Measurements from ENCODE around the gene RARRES2.

The RARRES2 gene

DNA sequence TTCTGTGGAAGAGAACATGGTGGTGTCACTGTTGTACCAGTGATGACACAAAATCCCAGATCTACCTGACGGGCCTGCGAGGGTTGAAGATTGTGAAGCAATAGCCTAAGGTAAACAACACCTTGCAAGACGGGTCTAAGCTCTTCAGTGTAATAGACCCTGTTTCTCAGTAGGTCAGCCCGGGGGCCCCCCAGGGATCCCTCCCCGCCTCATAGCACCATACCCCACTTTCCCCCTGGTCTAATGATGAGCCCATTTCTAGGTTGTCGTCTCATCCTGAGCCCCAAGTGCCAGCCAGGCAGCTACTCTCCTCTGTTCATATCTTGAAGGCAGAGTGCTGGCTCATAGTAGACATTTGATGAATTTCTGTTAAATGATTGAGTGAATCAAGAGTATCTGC lies 15.5 kb downstream of the RARRES2 start:
- no peak for DNase-seq (ENCODE audit: low read depth)
- no peak overlapping the region for H3K4me3 ChIP-seq (ENCODE audit: low read length)

DNA sequence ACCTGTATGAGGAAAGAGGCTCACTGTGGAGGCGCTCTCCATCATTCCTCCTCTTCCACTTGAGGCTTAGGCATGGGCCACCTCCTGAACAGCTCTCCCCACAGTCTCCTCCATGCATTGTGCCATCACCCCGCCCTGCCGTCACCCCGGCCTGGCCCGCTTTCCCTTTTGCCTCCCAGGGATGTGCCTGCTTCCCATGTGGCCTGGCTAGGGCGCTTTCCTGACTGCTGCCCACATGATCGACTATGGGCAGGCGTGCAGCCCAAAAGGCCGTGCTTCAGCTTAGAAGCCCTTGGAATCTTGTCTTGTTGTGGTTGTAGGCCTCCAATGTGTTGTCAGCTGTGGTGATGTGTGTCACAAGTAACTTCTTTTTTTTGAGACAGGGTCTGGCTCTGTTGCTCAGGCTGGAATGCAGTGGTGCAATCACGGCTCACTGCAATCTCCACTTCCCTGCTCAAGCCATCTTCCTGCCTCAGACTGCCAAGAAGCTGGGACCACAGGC lies 16.3 kb downstream of the RARRES2 start:
- TF ChIP-seq, protein P1, sequence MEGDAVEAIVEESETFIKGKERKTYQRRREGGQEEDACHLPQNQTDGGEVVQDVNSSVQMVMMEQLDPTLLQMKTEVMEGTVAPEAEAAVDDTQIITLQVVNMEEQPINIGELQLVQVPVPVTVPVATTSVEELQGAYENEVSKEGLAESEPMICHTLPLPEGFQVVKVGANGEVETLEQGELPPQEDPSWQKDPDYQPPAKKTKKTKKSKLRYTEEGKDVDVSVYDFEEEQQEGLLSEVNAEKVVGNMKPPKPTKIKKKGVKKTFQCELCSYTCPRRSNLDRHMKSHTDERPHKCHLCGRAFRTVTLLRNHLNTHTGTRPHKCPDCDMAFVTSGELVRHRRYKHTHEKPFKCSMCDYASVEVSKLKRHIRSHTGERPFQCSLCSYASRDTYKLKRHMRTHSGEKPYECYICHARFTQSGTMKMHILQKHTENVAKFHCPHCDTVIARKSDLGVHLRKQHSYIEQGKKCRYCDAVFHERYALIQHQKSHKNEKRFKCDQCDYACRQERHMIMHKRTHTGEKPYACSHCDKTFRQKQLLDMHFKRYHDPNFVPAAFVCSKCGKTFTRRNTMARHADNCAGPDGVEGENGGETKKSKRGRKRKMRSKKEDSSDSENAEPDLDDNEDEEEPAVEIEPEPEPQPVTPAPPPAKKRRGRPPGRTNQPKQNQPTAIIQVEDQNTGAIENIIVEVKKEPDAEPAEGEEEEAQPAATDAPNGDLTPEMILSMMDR (IDR thresholded peaks at IDR 0.05; ENCODE audit: insufficient read depth, low read depth, low read length, missing control alignments): no peak
- DNase-seq (ENCODE audit: low read depth): no peak
- no peak overlapping the region for H3K4me3 ChIP-seq (ENCODE audit: low read length)

More for the DNA sequence above, 15.5 kb downstream of the RARRES2 start:
- TF ChIP-seq, protein P1 (IDR thresholded peaks at IDR 0.05; ENCODE audit: insufficient read depth, low read depth, low read length, missing control alignments): no peak

DNA sequence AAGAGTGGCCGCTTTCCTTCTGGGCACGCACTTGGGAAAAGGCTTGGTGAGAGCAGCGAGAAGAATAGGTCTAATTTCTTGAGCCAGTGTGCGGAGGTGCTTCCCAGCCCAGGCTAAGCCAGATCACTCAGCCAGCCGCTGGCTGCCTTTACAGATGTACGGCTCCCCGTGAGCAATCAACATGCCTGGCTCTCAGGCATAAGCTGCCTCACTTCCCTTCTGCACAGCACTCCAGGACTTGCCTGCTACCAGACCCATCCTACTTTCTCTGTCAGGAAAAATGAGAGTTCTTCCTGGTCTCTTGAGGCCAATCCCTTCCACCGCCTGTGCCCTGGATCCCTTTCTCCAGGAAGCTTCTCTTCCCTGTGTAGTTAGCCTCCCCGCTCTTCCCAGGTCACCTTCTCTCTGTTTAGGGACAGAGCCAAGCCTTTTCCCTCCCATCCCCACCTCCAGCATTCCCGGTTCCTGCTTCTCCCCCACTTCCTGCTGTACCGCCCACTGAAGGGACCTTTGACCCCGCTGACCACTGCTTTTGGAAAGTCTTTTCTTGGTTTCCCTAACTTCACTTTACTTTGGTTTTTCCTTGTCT lies 17.0 kb downstream of the RARRES2 start:
- H3K4me3 ChIP-seq (ENCODE audit: low read length): peak overlapping the region; percentile 72

DNA sequence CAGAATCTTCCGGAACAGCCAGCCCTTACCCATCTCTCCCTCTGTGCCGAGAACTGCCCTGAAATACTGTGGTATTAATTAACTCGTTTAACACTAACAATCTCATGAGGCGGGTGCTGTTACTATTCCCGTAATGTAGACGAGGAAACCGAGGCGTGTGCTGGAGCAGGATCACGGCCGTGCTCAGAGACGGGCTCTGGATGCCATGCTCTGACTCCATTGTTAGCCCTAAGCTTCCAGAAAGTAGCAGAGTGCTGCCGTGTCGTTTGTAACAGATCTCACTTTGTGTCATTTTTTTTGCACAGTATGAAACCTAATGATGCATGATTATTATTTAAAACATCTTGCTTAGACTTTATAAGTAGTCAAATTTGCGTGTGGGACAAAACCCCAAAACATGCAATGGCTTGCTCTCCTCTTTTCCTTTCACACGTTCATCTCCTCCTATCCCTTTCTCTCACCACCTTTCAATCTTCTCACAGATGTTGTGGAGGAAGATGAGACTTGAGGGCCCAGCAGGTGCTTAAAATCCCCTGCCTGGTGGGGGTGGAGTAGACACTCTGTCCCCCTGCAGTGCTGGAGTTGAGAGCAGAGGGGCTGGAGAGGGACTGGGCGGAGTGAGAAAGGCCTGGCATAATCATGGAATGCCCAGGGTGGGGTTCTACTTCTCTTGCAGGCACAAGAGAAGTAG lies 17.6 kb downstream of the RARRES2 start:
- DNase-seq (ENCODE audit: low read depth): peak; percentile 43
- TF ChIP-seq, protein P1 (IDR thresholded peaks at IDR 0.05; ENCODE audit: insufficient read depth, low read depth, low read length, missing control alignments): no peak
- H3K4me3 ChIP-seq (ENCODE audit: low read length): peak overlapping the region; percentile 72

More for the DNA sequence above, 17.0 kb downstream of the RARRES2 start:
- peak; percentile 58 for DNase-seq (ENCODE audit: low read depth)
- TF ChIP-seq, protein P1 (IDR thresholded peaks at IDR 0.05; ENCODE audit: insufficient read depth, low read depth, low read length, missing control alignments): no peak

DNA sequence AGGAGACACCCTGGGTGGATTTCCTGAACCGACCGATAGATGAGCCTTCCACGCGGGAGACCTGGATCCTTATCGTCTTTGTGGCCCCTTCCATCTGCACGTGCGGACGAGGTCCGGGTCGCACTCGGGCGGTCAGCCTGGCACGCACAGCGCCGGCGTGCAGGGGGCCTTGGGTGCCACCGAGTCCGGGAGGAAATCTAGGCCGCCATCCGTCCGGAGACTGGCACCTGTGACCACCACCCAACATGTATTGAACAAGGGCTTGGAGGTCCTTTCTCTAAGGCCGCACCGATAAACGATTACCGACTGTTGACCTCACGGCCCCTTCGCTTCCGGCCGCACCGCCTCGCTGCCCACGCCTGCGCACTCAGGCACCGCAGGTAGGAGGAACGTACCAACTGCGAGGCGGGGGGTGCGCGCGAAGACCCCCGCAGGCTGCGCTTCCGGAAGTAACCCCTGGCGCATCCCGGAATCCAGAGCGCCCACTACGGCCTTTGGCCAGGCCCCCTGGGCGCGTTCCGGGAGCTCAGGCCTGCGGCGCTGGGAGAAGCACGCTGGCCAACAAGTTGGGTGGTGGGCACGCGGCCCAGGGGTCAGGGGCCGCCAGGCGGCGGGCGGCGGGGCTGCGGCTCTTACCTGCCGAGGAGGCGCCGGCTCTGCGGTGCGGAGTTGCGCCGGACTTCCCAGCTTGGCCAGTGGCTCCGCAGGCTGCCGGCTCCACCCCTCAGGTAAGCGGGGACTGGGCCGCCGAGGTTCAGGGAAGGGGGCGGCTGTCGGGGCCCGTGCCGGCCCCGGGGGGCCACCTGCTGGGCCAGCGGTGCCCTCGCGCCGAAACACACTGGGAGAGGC lies 18.4 kb downstream of the RARRES2 start, which contains the start of the genes ACTR3C and LRRC61:
ACTR3C (minus strand) TSS at position 713 of the 849 bp plus-strand sequence. CDS start 28,249 bp downstream, outside the sequence.
LRRC61 (plus strand) TSS at position 523 of the 849 bp plus-strand sequence. CDS start 13,507 bp downstream, outside the sequence.
- DNase-seq (ENCODE audit: low read depth): peak; percentile 42
- H3K4me3 ChIP-seq (ENCODE audit: low read length): peak within 1 kb of the TSS; percentile 72
- TF ChIP-seq, protein P1 (IDR thresholded peaks at IDR 0.05; ENCODE audit: insufficient read depth, low read depth, low read length, missing control alignments): no peak

DNA sequence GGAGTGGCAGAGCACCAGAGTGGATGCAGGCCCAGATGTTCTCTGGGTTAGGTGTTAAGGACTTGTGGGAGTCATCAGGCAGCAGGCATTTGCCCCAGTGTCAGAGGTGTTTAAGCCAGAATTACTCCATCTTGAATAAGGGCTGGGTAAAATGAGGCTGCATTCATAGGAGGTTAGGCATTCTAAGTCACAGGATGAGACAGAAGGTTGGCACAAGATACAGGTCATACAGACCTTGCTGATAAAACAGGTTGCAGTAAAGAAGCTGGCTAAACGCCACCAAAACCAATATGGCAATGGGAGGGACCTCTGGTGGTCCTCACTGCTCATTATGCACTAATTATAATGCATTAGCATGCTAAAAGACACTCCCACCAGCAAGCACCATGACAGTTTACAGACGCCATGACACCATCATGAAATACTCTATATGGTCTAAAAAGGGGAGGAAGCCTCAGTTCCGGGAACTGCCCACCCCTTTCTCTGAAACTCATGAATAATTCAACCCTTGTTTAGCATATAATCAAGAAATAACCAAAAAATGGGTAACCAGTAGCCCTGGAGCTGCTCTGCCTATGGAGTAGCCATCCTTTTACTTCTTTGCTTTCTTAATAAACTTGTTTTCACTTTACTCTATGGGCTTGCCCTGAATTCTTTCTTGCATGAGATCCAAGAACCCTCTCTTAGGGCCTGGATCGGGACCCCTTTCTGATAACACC lies 19.2 kb downstream of the RARRES2 start:
- H3K4me3 ChIP-seq (ENCODE audit: low read length): peak overlapping the region; percentile 72
- TF ChIP-seq, protein P1 (IDR thresholded peaks at IDR 0.05; ENCODE audit: insufficient read depth, low read depth, low read length, missing control alignments): no peak
- no peak for DNase-seq (ENCODE audit: low read depth)
